Ishikawa (cell line): ENCODE results near the gene THRB.

Experiments used
- CEBPB ChIP-seq: IDR thresholded peaks from 2 replicates; pipeline ENCODE4 v1.6.1; 2012
- CREB1 ChIP-seq: IDR thresholded peaks from 2 replicates; pipeline ENCODE4 v1.6.1; 2012; ENCODE audit warnings: low read depth
- EP300 ChIP-seq: IDR thresholded peaks from 2 replicates; pipeline ENCODE4 v1.6.1; 2012; ENCODE audit warnings: borderline replicate concordance
- FOXM1 ChIP-seq: IDR thresholded peaks from 2 replicates; pipeline ENCODE4 v1.6.1; 2012; ENCODE audit warnings: low read depth, borderline replicate concordance

DNA sequence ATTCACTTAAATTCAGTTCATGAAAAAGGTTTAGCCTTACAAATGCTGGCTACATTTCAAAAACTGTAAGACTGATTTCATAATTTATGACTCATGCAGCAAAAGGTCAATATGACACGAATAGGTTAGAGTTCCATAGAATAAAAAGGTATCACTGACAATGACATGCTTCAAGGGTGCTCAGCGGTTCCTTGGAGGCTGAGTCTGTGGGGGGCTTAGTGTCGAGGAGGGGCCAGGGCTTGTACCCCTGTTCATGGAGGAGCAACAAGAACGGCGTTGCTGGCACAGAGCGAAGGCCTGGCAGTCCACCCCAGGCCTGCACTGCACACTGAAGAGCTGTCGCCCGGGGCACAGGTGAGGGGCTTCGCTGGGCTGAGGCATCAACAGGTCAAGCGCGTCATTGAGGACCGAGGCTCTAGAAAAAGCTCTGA is 375.3 kb downstream of the THRB start:
- peak; percentile 60; the same call in 1 of the 2 replicates for TF ChIP-seq EP300
- no peak; the same call in 1 of the 2 replicates for TF ChIP-seq FOXM1
- TF ChIP-seq CEBPB, result peak; percentile 74
- TF ChIP-seq CREB1, result no peak
